NCI-H226 (cell line): ENCODE data around the gene MTFP1.
"Not testable (repeated sequence)": the region's sequence is repeated elsewhere in the genome, so short reads cannot be mapped to it uniquely, and the experiment has no call there.

Experiments
- DNase-seq: peaks from one replicate; pipeline ENCODE4 v3.0.0-alpha.2; 2015

MTFP1 gene, protein sequence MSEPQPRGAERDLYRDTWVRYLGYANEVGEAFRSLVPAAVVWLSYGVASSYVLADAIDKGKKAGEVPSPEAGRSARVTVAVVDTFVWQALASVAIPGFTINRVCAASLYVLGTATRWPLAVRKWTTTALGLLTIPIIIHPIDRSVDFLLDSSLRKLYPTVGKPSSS

DNA sequence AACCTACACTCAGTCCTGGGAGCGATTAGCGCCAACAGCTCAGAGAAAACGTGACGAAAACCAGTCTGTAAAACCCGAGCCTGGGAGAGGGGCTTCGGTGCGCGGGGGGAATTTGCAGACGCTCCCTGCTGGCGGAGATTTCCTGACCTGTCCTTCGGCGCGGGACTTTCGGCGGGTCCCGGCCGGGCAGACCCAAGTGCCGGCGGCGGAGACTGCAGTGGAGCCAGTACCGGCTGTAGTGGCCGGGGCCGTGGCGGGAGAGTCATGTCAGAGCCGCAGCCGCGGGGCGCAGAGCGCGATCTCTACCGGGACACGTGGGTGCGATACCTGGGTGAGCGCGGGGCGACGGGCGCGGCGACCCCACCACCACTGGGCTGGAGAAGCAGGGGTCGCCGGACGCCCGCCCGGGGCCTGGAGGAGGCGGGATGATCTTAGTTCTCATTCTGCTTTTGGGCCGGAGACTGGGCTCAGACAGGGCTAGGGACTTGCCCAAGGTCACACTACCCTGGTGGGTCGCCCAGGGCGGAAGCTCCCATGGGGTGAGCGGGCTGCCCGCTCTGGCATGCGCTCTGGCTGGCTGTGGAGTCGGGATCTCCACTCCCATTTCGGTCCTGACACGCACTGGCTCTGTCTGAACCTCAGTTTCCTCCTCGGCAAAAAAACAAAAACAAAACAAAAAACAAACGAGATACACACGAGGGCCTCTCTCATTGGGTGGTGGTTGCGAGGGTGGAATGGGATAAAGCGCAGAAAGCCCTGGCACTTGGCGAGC is at the start of gene MTFP1:
MTFP1 (plus strand) TSS at position 153 of the 772 bp plus-strand sequence; CDS start at position 265, 112 bp downstream.
- peak; percentile 14 for DNase-seq

DNA sequence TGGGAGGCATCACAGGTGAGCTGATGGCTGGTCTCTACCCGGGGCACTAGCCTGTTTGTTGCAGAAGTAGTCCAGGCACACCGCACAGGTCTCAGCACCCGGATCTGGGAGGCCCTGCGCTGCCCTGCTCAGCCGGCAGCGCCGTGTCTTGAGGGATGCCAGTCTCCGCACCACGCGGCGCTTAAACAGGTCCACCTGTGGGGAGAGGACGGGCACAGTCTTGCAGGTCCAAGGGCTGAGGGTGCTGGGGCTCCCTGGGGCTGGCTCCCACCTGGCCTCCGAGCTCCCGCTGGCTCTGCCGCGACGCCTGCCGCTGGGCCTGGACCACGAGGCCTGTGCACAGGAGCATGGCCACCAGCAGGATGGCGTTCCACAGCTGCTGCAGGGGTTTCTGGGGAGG is 45.6 kb upstream of the MTFP1 start:
- no peak for DNase-seq

DNA sequence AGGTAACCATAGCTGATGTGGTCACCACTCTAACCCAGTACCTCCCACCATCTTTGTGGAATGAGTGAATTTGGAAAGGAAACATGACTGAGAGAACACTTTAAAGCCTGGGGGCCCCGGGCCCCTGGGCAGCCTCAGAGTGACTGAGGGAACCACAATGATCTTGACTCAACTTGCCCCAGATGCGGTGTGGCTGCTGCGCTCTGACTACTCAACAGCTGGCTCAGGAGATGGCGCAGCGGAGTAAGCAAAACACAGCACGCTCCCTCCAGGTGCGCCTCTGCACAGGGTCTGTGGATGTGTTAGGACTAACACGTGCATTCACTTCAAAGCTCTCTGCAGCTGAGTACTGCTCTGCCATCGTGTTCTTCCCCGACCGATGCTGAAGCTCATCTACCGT is 44.3 kb upstream of the MTFP1 start:
- DNase-seq: no peak

DNA sequence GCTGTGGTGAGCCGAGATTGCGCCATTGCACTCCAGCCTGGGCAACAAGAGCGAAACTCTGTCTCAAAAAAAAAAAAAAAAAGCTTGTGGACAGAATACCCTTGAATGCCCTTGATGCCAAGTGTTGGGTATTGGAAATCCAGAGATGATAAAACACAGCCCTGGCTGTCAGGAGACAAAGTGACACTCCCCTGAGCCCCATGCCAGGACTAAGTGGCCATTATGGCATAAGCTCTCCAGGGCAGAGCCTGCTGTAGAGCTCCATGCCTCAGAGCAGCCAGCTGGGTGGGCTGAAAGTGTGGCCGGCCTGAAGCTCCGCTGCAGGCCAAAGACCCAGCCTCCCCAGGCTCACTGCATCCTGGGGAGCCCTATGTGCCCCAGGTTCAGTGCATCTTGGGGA is 43.2 kb upstream of the MTFP1 start:
- no peak for DNase-seq

DNA sequence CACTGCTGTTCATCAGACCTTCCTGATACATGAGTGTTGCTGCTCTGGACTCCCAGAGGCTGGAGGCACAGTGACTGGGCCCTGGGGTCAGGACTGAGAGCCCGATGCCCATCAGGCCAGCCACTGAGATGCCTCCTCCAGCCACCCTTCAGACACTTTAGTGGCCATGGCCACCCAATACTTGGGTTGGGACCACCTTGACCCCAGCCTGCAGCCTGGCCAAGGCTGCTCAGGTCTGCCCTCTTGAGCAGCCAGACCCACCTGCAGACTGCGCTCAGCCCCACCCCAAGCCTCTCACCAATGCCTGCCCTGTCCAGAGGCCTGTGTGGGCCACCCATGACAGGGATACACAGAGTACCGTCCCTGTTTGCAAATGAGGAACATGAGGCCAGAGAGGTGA is 42.5 kb upstream of the MTFP1 start:
- DNase-seq: no peak

DNA sequence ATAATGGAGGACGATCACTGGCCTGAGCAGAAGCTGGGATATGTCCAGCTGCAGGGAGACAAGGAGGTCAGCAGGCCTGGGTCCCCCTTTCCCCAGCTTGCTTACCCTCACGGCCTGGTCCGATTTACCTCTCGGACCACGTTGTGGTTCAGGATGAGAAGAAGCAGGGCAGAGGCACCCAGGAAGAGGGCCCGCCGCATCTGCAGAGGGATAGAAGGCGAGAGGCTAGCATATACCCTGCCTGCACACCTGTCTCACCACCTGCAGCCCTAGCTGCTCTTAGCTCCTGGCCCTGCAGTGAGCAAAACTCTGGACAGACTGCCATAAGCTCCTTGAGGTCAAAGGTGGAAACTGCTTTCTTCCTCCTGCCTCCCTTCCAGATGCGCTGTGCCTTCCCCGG is 39.6 kb upstream of the MTFP1 start:
- no peak for DNase-seq

DNA sequence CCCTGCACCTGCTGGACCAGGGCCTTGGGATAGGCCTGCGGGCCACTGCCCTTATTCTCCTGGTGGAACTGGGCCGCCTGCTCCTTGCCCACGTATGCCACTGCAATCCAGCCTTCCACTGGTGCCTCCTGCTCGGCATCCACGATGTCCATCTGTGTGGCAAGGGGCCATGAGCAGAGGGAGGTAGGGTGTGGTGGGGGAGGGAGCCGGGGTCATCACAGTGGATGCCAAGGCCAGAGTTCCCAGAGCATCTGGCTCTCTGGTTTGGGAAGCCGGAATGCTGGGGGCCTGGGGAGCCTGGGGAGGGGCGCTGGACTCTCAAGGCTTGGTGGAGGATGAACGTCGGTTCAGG is 39.0 kb upstream of the MTFP1 start:
- no peak for DNase-seq

DNA sequence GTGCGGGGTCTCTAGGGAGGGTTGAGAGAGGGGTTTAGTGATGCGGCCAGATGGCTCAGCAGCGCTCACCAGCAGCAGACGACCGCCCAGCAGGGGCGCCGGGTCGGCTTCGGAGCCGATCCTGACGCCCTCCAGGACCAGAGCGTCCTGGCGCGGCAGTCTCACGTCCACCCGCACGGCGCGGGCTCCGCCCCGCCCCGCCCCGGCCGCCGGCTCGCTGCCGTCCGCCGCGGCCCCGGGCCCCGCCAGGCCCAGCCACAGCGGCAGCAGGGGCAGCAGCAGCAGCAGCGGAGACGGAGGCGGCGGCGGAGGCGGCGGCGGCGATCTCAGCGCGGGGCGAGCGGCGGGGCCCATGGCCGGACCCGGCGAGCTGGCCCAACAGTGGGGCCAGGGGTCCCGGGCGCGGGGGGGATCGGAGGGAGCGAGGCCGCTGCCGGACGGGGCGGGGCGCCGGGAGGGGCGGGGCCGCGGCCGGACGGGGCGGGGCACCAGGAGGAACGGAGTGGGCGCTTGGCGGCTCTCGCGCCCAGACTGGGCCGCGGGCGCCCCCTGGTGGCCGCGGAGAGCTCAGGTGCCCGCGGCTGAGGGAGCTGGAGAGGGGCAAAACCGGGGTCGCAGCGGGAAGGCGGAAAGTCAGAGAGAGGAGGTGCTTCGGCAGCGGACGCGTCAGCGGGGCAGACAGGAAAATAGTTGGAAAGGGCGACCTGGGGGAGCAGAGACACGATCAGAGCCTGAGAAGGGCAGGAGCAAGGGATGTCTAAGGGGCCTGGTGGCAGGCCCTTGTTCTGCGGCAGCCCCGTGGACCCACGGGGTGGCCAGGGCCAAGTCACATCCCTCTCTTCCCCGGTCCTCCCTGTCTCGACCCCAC is 38.4 kb upstream of the MTFP1 start, which contains the start of gene RNF215:
RNF215 (minus strand) TSS at position 452 of the 868 bp plus-strand sequence; CDS start at position 354, 98 bp downstream.
- peak; percentile 16 for DNase-seq

DNA sequence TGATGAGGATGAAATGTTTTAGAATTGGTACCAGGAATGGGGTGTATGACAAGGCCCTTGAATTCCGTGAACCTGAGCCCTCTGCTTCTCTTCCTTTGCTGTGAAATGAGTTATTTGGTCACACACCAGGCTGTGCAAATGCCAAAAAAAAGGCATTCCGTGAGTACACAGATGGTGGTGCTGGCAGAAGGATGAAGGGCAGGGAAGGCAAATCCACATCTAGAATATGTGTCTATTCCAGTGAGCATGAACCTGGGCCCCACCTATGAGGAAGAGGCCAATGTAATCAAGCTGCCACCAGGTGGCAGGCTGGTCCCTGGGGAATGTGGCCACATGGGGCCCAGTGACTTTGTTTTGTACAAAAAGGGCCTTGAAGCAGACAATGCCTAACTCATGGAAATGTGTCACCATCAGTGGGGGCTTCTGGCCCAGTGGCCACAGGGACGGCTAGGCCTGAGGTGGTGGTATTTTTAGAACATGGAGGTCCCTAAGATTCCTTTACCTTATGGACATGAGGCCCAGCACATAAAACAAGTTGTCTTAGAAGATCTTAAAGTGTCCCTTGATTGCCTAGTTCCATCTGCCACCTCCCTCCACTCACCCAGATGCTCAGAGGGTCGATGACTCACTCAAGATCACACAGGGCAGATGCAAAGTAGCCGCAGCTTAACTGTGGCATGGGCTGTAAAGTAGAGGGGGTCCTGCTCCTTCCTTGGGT is 34.4 kb upstream of the MTFP1 start:
- peak; percentile 9 for DNase-seq

DNA sequence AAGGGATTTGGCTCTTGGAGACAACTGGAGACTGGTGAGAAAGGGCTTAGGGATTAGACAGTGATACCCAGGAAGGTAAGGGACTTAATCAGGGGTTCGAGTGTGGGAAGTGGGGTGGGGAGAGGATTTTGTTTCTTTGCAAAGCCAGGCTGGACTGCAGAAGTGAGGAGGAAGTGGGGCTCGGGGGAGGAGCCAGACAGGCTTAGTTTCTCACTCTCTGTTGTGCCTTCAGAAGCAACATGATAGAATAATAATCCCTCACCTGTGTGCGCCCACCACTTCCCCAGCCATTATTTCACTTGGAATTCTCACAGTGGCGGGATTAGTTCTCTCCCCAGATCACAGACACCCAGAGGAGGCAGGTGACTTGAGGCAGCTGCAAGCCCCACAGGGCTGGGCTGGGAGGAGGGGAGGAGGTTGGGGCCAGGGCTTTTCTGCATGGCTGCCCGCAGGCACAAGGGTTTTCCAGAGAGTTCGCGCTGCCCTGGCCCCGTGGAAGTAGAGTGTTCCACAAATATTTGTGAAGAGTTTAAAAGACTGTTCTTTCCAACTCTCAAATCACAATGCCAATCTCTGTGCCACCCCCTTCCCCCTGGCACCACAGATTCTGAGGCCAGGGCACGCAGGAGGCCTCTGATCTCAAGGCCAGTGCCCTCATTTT is 32.8 kb upstream of the MTFP1 start:
- DNase-seq: no peak

DNA sequence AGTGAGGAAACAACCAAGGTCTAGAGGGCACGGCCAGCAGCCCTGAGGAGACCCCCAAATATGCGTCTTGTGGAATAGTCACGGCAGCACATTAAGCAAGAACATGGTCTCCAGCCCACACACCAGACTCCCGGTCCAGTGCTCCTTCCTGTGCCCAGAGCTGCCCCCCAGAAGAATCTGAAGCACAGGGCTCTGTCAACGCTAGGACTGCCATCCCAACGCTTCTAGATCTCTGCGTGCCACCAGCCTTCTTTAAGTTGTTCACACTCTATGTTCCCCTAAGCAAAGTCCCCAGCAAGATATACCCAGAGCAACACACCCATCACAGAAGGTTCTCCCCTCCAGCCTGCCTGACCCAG is 32.3 kb upstream of the MTFP1 start:
- no peak for DNase-seq

DNA sequence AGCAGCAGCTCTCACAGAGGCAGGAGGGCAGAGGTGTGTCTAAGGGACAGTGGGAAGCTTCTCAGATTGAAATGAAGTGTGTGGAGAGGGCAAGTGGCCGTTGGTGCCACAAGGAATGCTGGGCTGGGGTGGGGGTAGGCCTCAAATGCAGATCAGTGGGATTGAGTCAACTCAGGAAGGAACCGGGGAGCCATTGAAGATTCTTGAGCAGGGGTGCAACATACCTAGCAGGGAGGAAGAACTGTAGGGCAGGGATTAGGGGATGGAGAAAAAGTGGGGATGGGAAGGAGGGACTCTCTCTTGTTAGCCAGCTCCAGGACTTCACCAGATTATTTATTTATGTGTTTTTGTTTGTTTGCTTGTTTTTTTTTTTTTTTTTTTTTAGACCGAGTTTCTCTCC is 31.7 kb upstream of the MTFP1 start:
- no peak for DNase-seq

DNA sequence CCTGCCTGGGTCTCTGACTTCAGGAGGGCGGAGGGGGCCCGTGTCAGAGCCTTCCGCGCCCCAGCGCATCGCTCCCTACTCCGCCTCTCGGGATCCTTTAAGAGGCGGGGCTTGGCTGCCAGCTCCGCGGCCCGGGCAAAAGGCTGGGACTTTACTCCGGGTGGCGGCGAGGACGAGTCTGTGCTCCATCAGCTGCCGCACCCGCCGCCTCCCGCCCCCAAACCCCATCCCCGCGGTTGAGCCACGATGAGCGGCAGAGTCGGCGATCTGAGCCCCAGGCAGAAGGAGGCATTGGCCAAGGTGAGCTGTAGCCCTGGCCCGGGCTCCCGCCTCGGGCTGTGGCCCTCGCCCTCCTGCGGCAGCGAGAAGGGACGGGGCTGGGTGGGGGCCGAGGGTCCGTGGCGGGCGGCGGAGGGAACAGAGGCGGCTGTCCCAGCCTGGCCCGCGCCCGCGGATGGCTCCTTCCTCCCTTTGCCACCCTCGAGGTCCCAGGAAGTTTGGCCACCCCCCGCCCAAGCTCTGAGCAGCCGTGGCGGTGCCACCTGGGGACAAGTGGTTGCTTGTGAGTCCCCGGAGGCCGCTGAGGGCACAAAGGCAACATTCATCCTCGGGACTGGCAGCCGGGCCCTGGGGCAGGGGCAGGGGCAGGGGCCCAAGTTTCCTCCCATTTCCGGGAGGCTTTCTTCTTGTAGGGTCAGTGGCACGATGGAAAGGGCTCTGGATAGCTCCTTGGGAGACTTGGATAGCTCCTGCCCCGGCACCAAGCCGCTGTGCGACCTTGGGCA is 28.5 kb upstream of the MTFP1 start, which contains the start of gene SEC14L2:
SEC14L2 (plus strand) TSS at position 148 of the 785 bp plus-strand sequence; CDS start at position 247, 99 bp downstream.
- DNase-seq: no peak

DNA sequence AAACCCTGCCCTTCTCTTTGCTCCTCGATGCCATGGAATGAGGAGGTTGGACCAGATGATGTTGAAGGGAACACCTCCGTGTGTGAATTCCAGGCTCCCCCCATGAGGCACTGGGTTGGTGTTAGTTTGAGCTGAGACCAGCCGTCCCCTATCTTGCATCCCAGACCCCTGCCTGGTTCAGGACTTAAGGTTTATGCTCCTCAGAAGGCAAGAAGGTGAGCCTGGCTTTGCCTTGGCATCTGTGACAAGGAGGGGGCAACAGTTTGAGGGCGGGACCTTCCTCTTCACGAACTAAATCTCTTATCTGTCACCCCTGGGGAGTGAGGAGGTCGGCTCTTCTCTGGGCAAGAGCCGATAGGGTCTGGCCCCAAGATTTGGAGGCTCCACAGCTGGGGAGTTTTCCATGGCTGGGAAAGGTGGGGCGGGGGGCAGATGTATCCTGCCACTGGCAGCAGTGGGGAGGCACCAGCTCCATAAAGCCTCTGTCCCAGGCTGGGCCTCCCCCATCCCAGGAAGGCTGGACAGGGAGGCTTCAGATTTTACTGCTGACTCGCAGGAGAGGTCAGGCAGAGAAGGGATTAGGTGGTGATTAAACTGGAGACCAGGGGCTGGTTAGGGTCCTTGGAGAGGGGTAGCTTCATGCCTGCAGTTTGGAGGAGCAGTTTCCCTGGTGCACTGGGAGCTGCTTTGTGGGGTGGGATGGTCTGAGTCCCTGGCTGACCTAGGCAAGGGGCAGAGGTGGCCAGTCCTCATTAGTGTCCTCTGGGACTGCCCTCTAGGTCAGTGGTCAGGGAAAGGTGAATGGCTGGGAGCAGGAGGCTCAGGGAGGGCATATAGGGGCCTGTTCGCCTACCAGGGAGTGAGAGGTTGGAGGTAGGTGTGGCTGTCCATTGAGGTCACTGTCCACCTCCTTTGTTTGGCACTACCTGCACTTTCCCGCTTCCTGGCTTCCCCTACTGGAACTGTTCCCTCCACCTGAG is 27.6 kb upstream of the MTFP1 start:
- DNase-seq: no peak

DNA sequence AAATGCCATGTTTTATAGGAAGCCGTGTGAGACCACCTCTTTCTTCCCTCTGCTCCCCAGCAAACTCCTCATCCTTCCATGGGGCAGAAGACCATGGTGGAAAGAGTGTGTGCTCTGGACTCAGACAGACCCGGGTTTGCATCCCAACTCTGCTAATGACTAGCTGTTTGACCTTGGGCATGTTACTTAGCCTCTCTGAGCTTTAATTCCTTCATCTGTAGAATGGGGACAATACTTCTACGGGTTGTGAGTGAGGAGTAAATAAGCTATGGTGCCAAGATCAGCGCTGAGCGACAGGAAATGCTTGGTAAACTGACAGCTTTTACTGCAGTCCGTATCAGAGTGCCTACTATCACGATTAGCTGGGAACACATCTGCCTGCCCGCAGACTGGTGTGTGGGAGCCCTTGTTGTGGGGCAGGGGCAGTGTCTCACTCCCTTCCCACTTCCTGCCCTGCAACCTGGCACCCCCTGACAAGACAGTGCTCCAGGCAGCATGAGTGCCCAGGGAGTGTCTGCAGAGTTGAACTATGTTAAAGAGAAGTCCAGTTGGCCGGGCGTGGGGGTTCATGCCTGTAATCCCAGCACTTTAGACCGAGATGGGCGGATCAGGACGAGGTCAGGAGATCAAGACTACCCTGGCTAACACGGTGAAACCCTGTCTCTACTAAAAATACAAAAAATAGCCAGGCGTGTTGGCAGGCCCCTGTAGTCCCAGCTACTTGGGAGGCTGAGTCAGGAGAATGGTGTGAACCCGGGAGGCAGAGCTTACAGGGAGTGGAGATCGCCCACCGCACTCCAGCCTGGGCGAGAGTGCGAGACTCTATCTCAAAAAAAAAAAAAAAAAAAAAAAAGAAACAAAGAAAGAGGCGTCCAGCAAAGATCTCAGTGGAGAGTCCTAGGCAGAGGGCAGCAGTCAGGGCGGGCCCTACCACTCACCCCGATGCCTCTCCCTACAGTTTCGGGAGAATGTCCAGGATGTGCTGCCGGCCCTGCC is 26.6 kb upstream of the MTFP1 start:
- DNase-seq: peak; percentile 31

DNA sequence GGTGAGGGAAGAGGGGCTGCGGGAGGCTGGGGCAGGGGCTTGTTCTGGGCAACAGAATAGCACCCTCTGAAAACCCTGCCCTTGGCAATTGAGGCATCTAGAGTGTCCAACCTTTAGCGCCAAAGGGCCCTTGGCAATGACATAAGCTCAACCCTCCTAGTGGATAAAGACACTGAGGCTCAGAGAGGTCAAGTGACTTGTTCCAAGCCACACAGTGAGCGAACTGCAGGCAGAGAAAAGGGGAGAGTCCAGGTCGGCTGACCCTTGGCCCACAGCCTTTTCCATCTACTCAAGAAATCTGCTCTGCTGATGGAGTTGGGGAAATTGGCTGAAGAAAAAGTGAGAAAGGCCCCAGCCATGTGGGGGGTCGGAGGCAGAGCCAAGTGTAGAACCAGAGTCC is 25.9 kb upstream of the MTFP1 start:
- no peak for DNase-seq

DNA sequence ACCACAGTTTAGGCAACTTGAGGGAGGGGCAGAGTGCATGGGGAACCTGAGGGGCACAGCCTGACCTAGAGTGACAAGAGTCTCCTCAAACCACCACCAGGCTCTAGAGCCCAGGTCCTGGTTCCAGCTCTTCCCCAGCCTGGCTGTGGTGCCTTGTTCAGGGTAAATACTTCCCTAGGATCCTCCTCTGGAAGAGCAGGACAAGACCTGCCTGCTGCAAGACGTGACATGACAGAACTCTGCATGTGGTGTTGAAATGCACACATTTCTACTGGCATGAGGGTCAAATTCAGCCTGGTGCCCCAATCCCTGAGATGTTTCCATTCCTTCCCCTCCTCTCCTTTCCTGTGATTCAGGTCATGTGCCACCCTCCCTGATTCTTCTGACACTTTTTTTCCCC is 25.4 kb upstream of the MTFP1 start:
- no peak for DNase-seq

DNA sequence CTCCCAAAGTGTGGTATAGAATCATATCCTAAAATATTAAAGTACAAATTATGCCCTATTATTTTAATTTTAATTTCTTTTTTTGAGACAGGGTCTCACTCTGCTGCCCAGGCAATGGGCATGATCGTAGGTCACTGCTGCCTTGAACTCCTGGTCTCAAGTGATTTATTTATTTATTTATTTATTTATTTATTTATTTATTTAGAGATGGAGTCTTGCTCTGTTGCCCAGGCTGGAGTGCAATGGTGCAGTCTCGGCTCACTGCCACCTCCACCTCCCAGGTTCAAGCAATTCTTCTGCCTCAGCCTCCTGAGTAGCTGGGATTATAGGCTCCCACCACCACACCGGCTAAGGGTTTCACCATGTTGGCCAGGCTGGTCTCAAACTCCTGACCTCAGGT is 24.5 kb upstream of the MTFP1 start:
- not testable (repeated sequence) for DNase-seq
